Activated CD8-positive, alpha-beta memory T cell treated with anti-CD3 and anti-CD28 coated beads for 48 hours (primary cell): ENCODE measurements around the gene UBQLN4.

Experiments
- DNase-seq, 3 experiments: peaks; one replicate each; pipeline ENCODE4 v3.0.0-alpha.2; 2020; ENCODE audit warnings: low read depth in 2 of 3, low spot score in 2 of 3

Gene UBQLN4

DNA sequence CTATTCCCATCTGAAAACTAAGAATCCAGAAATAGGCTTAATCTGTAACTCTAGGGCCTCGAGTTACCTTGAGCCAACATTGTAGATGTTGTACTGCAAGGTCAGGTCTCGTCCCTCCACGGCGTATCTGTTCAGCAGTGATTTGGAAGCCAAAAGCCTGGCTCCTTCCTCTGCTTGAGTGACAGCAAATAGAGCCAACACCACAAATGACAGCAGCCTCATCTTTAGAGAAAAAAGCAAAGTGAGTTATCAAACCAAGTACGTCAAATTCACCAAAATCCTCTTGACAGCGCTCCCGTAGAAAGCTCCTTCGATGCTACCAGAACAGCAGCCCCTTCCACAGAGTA is 33.7 kb downstream of the UBQLN4 start:
- DNase-seq, result no peak

- DNase-seq, result no peak
Observed at GRCh38 chr1:156014829-156015228, 38.8 kb downstream of the UBQLN4 start.

DNA sequence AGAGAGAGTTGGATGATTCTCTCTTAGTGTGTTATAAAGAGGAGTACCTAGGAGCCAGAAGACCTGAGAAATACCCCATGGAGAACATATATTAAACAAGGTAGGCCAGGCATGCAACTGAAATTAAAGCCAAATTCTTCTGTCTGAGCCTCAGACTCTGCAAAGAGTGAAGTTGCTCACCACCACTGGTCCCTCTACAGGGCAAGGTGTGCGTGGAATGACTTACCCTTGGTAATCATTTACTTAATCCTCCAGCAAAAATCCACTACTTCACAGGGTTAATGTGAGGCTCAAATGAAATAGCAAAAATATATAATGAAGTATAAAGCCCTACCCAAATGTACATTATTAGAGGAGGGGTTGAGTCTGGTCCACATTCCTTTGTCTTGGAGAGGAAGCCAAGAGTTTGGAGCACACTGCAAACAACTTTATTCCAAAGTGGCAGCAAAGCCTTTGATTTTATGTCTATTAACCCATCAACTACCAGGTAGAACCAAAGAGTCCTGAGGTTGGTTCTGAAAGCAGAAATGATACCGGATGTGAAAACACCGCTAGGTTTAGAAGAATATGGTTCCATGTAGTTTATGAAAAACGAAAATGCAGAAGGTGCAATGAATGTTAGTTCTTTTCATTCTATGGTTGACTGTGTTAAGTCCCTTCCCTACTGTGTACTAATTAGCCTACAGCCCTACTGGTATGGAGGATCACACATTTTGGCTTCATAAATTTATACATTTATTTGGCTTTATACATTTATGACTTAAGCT is 41.4 kb downstream of the UBQLN4 start:
- DNase-seq, result no peak

GRCh38 chr1:156009404-156009803 is 44.2 kb downstream of the UBQLN4 start:
- no peak for DNase-seq

- DNase-seq, result no peak
Observed at GRCh38 chr1:156006666-156007376, 46.8 kb downstream of the UBQLN4 start.

- no peak for DNase-seq
Observed at GRCh38 chr1:156004843-156005584, 48.6 kb downstream of the UBQLN4 start.

DNA sequence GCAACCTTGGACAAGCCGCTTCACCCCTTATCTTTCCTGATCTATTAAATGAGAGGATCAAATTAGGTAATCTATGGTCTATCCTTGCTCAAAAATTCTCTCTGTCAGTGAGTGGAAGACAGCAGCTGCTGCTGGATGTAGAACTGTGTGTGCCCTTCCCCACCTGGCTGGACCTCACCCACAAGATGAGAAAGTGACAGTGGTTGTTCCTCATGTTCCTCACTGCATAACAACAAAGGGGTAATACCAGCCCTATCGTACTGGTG is 49.7 kb downstream of the UBQLN4 start:
- no peak for DNase-seq

GRCh38 chr1:156002188-156002911 is 51.2 kb downstream of the UBQLN4 start:
- DNase-seq, result no peak

DNA sequence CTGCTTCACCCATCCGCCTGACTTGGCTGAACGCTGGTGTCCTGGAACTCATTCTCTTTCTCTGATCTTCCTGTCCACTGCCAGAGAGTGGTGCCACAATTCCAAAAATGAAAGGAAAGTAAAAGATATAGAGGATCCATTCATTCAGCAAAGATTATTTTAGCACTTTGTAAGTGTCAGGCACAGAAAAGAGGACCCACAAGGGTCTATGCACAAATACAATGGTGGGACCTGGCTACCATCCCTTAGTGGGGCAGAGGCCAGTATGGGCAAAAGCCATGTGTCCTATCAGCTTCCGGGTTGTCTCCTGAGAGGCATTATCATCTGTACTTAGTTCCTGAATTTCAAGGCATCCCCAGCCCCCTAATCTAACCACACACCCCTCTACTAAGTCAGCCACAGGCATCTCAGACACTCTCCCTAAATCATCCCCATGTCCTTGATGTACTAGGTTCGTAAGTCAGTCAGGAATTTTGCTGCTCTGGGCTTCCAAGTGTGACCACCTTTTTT is 51.9 kb downstream of the UBQLN4 start:
- no peak for DNase-seq

- no peak for DNase-seq
Observed at GRCh38 chr1:156001021-156001661, 52.5 kb downstream of the UBQLN4 start.

- DNase-seq, result no peak
Observed at GRCh38 chr1:155999964-156000363, 53.6 kb downstream of the UBQLN4 start.

DNA sequence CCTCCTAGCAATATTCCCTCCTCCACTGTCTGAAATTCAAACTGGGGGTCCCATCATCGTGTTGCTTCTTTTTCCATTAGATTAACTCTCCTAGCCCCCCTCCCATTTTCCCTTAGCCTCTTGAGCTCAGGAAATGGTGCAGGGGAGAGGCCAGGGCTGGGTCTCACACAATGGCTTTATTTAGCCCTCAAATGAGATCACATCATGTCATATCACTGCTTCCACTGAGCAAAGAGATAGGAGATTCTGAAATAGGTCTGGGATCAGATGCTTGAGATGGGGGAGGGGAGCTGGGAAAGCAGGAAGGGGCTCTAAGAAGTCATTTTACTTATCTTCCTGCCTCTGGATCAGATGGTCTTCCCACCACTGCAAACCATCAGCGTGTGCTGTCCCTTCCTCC is 57.4 kb downstream of the UBQLN4 start:
- DNase-seq, result no peak

GRCh38 chr1:155993595-155993994 is 60.0 kb downstream of the UBQLN4 start:
- DNase-seq, result no peak

GRCh38 chr1:155990005-155990739 is 63.4 kb downstream of the UBQLN4 start:
- no peak for DNase-seq

GRCh38 chr1:155989242-155990004 is 64.2 kb downstream of the UBQLN4 start:
- peak; percentile 49 to 64 (median 56) for DNase-seq
